HL-60 (cell line): ENCODE results near the gene ITPK1.
A peak's percentile ranks its signal among the peaks of the same experiment; 100 is the strongest.

Experiments
- DNase-seq, 2 experiments: peaks; one replicate each; pipeline ENCODE4 v3.0.0-alpha.2; 2010 to 2020; ENCODE audit warnings: low read depth in 1 of 2, low spot score in 1 of 2
- H3K27ac ChIP-seq: fragments of 250-450 bp; sonication (Bioruptor Pico); replicated peaks from 2 replicates; pipeline ENCODE4 v1.5.1; 2020; ENCODE audit warnings: mild to moderate bottlenecking, moderate library complexity
- H3K27me3 ChIP-seq: fragments of 250-450 bp; sonication (Bioruptor Pico); 2 replicates; pipeline ENCODE4 v1.5.1; 2021; ENCODE audit warnings: mild to moderate bottlenecking, moderate library complexity; ENCODE audit not compliant: insufficient read depth, poor library complexity, severe bottlenecking
- H3K4me3 ChIP-seq: replicated peaks from 2 replicates; pipeline ENCODE4 v1.5.1; 2011; ENCODE audit warnings: mild to moderate bottlenecking, control low read depth, low read length; ENCODE audit not compliant: insufficient read depth
- GABPA ChIP-seq: IDR thresholded peaks from 2 replicates; pipeline ENCODE4 v1.6.1; 2012; ENCODE audit warnings: low read depth
- POLR2AphosphoS5 ChIP-seq: IDR thresholded peaks from 2 replicates; pipeline ENCODE4 v1.6.1; 2012; ENCODE audit warnings: low read depth
- SPI1 ChIP-seq: IDR thresholded peaks from 2 replicates; pipeline ENCODE4 v1.6.1; 2012; ENCODE audit warnings: low read depth, mild to moderate bottlenecking, borderline replicate concordance
- TF ChIP-seq, protein P1 (sequence below): IDR thresholded peaks from one replicate; pipeline ENCODE4 v1.5.1; 2011; ENCODE audit warnings: low read length, control low read depth, inconsistent platforms; ENCODE audit not compliant: insufficient read depth
- TF ChIP-seq, protein P2 (sequence below): IDR thresholded peaks from 2 replicates; pipeline ENCODE4 v1.6.1; 2012; ENCODE audit warnings: low read depth; ENCODE audit not compliant: insufficient replicate concordance

The ITPK1 gene

DNA sequence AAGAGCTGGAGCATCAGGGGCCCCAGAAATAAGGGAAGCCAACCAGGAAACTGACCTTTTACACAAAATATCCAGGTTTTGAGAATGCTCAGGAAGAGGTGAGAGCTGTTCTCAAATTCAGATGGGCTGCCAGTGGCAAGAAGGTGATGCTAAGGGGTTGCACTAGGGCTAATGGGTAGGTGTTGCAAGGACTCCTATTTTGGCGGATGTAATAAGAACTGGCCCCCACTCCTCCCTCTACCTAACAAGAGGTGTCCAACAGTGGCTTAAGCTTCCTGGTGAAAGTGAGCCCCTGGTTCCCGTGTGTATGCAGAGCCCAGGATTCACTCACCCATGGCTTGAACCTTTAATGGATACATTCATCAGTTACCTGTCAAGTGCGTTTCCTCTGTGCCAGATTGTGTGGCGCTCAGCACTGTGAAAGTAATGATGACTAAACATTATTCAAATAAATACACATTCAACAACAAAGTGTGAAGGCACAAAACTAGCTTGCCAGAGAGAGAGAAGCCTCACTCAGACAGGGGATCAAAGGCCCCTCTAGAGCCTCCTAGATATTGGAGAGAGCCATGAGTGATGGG, 193.5 kb downstream of the ITPK1 start:
- Histone ChIP-seq H3K4me3 (no peak overlapping the region), H3K27ac (no peak overlapping the region), H3K27me3 (peaks cover 2% of the 10 kb centered on the region)
- no peak for DNase-seq
- TF ChIP-seq, protein P1, sequence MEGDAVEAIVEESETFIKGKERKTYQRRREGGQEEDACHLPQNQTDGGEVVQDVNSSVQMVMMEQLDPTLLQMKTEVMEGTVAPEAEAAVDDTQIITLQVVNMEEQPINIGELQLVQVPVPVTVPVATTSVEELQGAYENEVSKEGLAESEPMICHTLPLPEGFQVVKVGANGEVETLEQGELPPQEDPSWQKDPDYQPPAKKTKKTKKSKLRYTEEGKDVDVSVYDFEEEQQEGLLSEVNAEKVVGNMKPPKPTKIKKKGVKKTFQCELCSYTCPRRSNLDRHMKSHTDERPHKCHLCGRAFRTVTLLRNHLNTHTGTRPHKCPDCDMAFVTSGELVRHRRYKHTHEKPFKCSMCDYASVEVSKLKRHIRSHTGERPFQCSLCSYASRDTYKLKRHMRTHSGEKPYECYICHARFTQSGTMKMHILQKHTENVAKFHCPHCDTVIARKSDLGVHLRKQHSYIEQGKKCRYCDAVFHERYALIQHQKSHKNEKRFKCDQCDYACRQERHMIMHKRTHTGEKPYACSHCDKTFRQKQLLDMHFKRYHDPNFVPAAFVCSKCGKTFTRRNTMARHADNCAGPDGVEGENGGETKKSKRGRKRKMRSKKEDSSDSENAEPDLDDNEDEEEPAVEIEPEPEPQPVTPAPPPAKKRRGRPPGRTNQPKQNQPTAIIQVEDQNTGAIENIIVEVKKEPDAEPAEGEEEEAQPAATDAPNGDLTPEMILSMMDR, result no peak
- no peak for TF ChIP-seq SPI1
- no peak for TF ChIP-seq POLR2AphosphoS5
- TF ChIP-seq GABPA, result no peak
- TF ChIP-seq, protein P2, sequence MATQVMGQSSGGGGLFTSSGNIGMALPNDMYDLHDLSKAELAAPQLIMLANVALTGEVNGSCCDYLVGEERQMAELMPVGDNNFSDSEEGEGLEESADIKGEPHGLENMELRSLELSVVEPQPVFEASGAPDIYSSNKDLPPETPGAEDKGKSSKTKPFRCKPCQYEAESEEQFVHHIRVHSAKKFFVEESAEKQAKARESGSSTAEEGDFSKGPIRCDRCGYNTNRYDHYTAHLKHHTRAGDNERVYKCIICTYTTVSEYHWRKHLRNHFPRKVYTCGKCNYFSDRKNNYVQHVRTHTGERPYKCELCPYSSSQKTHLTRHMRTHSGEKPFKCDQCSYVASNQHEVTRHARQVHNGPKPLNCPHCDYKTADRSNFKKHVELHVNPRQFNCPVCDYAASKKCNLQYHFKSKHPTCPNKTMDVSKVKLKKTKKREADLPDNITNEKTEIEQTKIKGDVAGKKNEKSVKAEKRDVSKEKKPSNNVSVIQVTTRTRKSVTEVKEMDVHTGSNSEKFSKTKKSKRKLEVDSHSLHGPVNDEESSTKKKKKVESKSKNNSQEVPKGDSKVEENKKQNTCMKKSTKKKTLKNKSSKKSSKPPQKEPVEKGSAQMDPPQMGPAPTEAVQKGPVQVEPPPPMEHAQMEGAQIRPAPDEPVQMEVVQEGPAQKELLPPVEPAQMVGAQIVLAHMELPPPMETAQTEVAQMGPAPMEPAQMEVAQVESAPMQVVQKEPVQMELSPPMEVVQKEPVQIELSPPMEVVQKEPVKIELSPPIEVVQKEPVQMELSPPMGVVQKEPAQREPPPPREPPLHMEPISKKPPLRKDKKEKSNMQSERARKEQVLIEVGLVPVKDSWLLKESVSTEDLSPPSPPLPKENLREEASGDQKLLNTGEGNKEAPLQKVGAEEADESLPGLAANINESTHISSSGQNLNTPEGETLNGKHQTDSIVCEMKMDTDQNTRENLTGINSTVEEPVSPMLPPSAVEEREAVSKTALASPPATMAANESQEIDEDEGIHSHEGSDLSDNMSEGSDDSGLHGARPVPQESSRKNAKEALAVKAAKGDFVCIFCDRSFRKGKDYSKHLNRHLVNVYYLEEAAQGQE, result peak; percentile 50

DNA sequence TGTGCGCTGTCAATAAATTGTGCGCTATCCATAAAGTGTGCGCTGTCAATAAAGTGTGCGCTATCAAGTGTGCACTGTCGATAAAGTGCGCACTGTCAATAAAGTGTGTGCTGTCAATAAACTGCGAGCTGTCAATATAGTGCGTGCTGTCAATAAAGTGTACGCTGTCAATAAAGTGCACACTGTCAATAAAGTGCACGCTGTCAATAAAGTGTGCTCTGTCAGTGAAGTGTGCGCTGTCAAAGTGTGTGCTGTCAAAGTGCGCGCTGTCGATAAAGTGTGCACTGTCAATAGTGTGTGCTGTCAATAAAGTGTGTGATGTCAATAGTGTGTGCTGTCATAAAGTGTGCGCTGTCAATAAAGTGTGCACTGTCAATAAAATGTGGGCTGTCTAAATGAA, 195.7 kb downstream of the ITPK1 start:
- no peak overlapping the region for H3K4me3 ChIP-seq
- TF ChIP-seq, protein P1, result no peak
- TF ChIP-seq POLR2AphosphoS5, result no peak
- no peak for TF ChIP-seq GABPA
- TF ChIP-seq, protein P2, result no peak
- TF ChIP-seq SPI1, result no peak
- no peak for DNase-seq
- no peak overlapping the region for H3K27ac ChIP-seq
- peaks cover 1% of the 10 kb centered on the region for H3K27me3 ChIP-seq

DNA sequence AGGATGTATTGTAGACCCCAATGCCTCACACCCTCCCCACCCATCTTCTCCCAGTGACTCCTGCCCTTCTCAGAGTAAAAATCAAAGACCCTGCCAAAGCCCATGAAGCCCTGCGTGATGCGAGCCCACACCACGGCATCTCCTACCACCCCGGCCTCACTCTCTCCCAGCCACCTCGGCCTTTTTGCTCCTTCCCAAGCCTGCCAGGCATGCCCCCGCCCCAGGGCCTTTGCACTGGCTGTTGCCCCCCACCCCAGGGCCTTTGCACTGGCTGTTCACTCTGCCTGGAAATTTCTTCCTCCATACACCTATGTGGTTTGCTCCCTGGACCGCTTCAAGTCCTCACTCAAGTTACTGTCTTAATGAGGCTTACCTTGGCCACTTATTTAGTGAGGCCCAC, 197.8 kb downstream of the ITPK1 start:
- Histone ChIP-seq H3K27me3 (no peaks in the 10 kb centered on the region), H3K4me3 (no peak overlapping the region), H3K27ac (no peak overlapping the region)
- DNase-seq, result no peak
- TF ChIP-seq POLR2AphosphoS5, result no peak
- TF ChIP-seq, protein P2, result no peak
- TF ChIP-seq GABPA, result no peak
- no peak for TF ChIP-seq SPI1
- TF ChIP-seq, protein P1, result no peak
